ENCODE measurements around the gene DIAPH3.

Gene DIAPH3

DNA sequence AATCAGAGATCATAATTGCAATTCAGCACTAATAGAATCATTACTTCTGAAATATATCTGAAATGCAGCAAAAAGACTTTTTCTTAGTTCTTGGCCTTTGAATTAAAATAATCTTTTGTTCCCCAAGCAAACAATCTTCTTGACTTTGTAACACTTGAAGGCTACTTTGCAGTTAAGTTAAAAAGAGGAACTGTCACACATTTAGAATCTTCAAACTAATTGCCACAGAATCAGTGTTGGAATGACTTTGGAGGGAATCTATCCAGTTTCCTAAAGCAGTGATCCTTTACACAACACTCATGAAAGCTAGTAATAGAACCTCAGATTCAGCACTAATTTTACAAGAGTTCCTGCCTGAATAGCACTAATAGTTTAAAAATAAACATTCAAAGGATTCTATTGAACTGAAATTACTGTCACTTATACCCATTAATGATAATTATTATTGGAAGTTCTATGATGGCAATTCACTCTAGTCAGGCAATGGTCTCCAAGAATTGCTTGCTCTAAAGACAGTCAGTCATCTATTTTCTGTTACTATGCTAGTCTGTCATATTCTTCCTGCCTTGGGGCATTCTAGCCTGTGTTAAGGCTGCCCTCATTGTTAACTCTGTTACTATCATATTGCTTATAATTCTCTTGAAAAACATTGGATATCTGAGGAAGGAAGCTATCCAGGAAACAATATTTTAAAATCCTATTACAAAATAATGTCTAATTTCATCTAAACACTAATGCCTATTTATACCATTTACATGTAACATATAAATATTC is 362.4 kb downstream of the DIAPH3 start:
- Histone ChIP-seq H3K36me3 (no peaks in the 10 kb centered on the region), H3K9me3 (no peaks in the 10 kb centered on the region), H3K4me1 (ENCODE audit: control insufficient read depth in 1 of 2, insufficient read depth in 1 of 2, low read depth in 1 of 2, low read length in 1 of 2) (no peaks in the 10 kb centered on the region), H3K27ac (no peak overlapping the region), H3K4me3 (ENCODE audit: low read depth in 1 of 2, low read length in 1 of 2) (no peak overlapping the region), H3K27me3 (no peaks in the 10 kb centered on the region)
- TF ChIP-seq, protein P1, sequence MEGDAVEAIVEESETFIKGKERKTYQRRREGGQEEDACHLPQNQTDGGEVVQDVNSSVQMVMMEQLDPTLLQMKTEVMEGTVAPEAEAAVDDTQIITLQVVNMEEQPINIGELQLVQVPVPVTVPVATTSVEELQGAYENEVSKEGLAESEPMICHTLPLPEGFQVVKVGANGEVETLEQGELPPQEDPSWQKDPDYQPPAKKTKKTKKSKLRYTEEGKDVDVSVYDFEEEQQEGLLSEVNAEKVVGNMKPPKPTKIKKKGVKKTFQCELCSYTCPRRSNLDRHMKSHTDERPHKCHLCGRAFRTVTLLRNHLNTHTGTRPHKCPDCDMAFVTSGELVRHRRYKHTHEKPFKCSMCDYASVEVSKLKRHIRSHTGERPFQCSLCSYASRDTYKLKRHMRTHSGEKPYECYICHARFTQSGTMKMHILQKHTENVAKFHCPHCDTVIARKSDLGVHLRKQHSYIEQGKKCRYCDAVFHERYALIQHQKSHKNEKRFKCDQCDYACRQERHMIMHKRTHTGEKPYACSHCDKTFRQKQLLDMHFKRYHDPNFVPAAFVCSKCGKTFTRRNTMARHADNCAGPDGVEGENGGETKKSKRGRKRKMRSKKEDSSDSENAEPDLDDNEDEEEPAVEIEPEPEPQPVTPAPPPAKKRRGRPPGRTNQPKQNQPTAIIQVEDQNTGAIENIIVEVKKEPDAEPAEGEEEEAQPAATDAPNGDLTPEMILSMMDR (IDR thresholded peaks at IDR 0.05): no peak

DNA sequence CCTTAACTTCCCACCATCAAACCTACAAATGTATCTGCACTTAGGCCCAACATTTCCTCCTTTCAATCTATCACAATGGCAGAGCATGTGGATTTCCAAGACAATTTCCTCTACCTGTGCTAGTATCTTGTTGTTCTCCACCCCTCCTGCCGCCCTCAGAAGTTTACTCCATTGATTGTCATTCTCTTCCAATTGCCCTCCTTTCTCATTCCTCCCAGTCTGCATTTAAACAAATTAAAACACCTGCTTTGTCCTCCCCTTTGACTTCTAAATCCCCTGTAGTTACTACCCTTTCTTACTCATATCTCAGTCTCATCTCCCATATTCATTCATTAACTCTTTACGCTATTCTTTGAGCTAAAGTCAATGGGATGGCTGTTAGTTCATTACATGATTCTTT is 370.6 kb downstream of the DIAPH3 start:
- no peaks in the 10 kb centered on the region for H3K9me3 ChIP-seq
- no peaks in the 10 kb centered on the region for H3K27me3 ChIP-seq
- H3K27ac ChIP-seq: no peak overlapping the region
- H3K36me3 ChIP-seq: no peaks in the 10 kb centered on the region
- TF ChIP-seq, protein P1 (IDR thresholded peaks at IDR 0.05): no peak
- H3K4me3 ChIP-seq (ENCODE audit: low read depth in 1 of 2, low read length in 1 of 2): no peak overlapping the region
- H3K4me1 ChIP-seq (ENCODE audit: control insufficient read depth in 1 of 2, insufficient read depth in 1 of 2, low read depth in 1 of 2, low read length in 1 of 2): no peaks in the 10 kb centered on the region

DNA sequence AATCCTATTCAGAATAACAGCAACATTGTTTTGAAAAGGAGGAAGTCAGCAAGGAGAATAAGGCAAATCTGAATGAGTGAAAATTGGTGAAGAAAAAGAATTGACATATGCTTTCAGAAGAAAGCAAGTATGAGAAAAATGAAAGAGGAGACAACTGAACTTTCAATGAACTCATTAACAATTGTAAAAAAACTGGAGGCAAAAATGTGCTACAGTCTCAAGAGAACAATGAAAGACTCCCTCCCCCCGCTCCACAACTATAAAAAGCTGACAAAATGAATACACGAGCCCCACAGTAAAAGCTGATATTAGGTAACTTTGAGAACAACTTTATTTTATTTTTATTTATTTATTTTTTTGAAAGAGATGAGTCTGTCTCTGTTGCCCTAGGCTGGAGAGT is 373.1 kb downstream of the DIAPH3 start:
- Histone ChIP-seq H3K27ac (no peak overlapping the region), H3K36me3 (no peaks in the 10 kb centered on the region), H3K4me3 (ENCODE audit: low read depth in 1 of 2, low read length in 1 of 2) (no peak overlapping the region), H3K4me1 (ENCODE audit: control insufficient read depth in 1 of 2, insufficient read depth in 1 of 2, low read depth in 1 of 2, low read length in 1 of 2) (no peaks in the 10 kb centered on the region), H3K27me3 (no peaks in the 10 kb centered on the region), H3K9me3 (no peaks in the 10 kb centered on the region)
- TF ChIP-seq, protein P1 (IDR thresholded peaks at IDR 0.05): no peak

DNA sequence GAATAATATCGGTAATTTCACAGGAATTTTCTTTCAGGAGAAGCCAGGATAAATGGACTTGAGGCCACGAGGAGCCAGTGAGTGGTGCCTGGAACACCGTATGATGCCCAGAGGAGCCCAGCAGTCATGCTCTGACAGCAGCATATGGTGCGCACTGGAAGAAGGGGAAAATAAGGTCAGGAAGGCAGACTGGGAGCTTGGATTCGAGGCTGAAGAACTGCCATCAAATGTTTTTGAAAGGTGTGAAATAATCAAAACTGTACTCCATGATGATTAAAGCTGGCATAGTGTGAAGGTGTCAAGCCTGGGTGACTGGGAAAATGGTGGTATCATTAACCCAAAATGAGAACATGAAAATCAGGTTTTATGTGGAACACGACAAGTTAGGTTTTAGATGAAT is 374.2 kb downstream of the DIAPH3 start:
- Histone ChIP-seq H3K27ac (no peak overlapping the region), H3K4me1 (ENCODE audit: control insufficient read depth in 1 of 2, insufficient read depth in 1 of 2, low read depth in 1 of 2, low read length in 1 of 2) (no peaks in the 10 kb centered on the region), H3K4me3 (ENCODE audit: low read depth in 1 of 2, low read length in 1 of 2) (no peak overlapping the region), H3K36me3 (no peaks in the 10 kb centered on the region), H3K9me3 (no peaks in the 10 kb centered on the region), H3K27me3 (no peaks in the 10 kb centered on the region)
- TF ChIP-seq, protein P1 (IDR thresholded peaks at IDR 0.05): no peak

DNA sequence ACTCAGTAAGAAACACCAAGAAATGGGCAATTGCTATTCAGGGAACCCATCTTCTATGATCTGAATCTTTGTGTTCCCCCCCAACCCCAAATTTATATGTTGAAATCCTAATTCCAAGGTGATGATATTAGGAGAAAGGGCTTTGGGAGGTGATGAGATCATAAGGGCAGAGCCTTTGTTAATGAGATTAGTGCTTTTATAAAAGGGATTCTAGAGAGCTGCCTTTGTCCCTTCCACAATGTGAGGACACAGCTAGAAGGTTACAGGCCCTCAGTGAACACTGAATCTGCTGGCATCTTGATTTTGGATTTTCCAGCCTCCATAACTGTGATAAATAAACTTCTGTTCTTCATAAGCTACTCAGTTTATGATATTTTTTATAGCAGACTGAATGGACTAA is 376.0 kb downstream of the DIAPH3 start:
- Histone ChIP-seq H3K4me1 (ENCODE audit: control insufficient read depth in 1 of 2, insufficient read depth in 1 of 2, low read depth in 1 of 2, low read length in 1 of 2) (no peaks in the 10 kb centered on the region), H3K9me3 (no peaks in the 10 kb centered on the region), H3K27me3 (no peaks in the 10 kb centered on the region), H3K36me3 (no peaks in the 10 kb centered on the region), H3K4me3 (ENCODE audit: low read depth in 1 of 2, low read length in 1 of 2) (no peak overlapping the region), H3K27ac (no peak overlapping the region)
- TF ChIP-seq, protein P1 (IDR thresholded peaks at IDR 0.05): no peak
